NCI-H1048 (cell line): Measurements from ENCODE around the gene PXT1.
A peak's percentile ranks its signal among the peaks of the same experiment; 100 is the strongest.

Experiments used
- DNase-seq: peaks from one replicate; lab custom pipeline; 2025; lab: John Stamatoyannopoulos, UW

The PXT1 gene

DNA sequence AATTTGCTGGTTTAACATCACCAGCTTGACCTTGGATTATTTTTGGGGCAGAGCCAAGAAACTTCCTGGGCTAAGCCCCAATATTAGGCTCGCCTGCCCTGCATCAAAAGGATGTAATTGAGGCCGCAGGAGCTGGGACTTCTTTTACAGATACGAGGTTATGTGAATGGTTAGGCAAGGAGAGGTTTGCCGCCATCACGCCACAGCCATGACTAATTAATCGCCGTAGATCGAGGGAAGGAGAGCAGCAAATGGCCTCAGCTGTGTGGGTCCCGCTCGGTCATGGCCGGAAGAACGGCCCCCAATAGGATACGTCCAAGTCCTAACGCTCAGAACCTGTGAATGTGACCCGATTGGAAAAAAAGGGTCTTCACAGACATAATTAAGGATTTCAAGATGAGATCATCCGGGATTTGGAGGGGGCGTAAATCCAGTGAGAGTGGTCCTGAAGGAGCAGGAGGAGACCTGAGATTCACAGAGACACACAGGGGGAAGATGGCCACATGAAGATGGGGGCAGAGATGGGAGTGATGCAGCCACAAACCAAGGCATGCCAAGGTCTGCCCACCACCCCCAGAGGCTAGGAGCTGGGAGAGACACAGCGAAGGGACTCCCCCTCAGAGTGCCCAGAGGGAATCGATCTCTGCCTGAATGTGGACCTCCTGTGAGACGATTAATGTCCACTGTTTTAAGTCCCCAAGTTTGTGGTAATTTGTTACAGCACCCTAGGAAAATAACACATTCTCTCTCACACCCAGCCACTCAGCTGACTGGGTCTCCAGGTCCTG lies 96.0 kb downstream of the PXT1 start:
- DNase-seq: no peak

DNA sequence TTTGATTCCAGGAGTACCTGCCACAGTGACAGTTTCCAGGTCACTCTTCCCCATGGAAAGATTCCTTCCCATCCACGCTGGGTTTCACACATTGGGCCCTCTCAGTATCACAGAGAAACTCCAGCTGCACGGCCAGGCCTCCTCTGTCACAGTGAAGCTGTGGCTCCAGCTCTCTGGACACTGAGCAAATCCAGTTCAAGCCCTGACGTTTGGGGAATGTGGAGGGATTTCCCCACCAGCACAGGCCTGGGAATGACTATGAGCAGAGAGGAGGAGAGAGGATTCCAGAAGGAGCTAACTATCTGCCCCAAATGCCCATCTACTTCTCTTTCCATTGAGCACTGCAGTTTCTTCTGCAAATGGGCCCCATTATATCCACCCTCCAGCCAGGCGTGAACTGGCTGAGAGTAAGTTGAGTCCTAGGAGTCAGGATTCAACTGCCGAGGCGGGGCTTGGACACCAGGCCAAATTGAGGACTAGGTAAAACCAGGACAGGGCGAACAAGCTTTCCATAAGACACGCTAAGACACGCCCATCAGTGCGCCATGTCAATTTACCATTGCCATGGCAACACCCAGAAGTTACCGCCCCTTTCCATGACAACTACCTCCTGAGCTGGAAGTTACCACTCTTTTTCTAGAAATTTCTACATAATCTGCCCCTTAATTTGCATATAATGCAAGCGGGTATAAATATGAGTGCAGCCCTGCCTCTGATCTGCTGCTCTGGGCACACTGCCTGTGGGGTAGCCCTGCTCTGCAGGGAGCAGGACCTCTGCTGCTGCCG lies 96.8 kb downstream of the PXT1 start:
- DNase-seq: peak; percentile 57

DNA sequence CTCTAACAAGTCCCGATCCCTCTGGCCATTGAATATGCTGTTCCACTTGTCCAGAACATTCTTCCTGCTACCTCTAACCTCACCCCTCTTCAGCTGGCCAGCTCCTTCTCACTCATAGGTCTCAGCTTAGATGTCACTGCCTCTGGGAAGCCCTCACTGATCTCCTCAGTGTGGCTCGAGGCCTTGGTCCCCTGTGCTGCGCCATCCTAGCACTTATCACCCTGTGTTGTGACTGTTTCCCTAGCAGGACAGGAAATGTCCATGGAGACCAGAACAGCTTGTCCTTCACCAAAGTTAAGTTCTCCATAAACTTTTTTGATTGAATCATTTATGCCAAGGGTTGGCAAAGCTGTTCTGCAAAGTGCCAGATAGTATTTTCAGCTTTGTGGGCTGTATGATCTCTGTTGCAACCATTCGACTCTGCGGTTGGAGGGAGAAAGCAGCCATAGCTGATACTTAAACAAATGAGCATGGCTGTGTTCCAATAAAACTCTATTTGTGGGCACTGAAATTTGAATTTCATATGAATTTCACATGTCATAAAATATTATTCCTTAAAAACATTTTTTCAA lies 99.5 kb downstream of the PXT1 start:
- DNase-seq: no peak

DNA sequence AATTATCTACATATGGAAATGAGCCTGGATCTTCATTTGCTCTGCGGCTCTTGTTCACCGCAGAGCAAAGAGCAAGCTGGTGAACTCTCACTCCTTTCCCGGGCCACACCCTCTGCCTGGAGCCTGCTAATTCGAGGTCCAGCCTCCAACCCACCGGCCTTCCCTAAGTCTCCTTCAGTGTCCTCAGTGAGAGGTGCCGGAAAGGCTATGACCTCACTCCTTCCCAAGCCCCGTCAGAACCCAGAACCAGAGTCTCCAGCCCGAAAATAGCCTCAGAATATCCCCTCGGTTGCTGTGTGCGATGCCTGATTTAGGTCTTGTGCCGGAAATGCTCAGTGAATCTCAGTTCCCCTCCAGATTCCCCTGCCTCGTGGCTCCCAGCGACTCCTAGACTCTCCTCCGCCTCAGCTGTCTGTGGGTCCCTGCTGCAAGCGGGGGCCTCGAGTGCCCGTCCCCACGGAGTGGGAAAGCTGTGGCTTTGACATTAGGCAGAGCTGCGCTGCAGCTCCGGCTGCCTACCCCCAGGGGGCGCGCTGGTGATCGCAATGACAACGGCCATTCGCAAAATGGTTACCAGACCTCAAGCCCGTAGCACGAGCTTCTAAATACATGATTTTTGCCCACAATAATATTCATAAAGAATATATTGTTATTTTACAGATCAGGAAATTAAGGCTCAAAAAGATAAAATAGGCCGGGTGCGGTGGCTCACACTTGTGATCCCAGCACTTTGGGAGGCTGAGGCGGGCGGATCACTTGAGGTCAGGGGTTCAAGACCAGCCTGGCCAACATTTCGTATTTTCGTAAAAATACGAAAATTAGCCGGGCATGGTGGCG lies 101.8 kb downstream of the PXT1 start:
- DNase-seq: no peak
